Activated naive CD4-positive, alpha-beta T cell treated with anti-CD3 and anti-CD28 coated beads, Interleukin-2, amount 50 U/mL, for 24 hours (primary cell): ENCODE measurements around the gene TMEM175.

ENCODE experiments used
- H3K27ac Mint-ChIP-seq: one replicate; pipeline ENCODE4 v1.8.0; 2021; ENCODE audit warnings: mild to moderate bottlenecking, mixed read lengths
- H3K27me3 Mint-ChIP-seq: one replicate; pipeline ENCODE4 v1.8.0; 2021; ENCODE audit warnings: mixed read lengths
- H3K36me3 Mint-ChIP-seq: one replicate; pipeline ENCODE4 v1.8.0; 2021; ENCODE audit warnings: mixed read lengths
- H3K4me1 Mint-ChIP-seq: one replicate; pipeline ENCODE4 v1.8.0; 2021; ENCODE audit warnings: mixed read lengths
- H3K4me3 Mint-ChIP-seq: one replicate; pipeline ENCODE4 v1.8.0; 2021; ENCODE audit warnings: mild to moderate bottlenecking, mixed read lengths
- H3K9me3 Mint-ChIP-seq: one replicate; pipeline ENCODE4 v1.8.0; 2021; ENCODE audit warnings: mixed read lengths

TMEM175 gene

GRCh38 chr4:956531-957230 is 24.4 kb downstream of the TMEM175 start:
- H3K27ac Mint-ChIP-seq, result no peak overlapping the region
- no peaks in the 10 kb centered on the region for H3K9me3 Mint-ChIP-seq
- H3K36me3 Mint-ChIP-seq, result peaks cover 4% of the 10 kb centered on the region

GRCh38 chr4:957231-957580 is 24.9 kb downstream of the TMEM175 start:
- H3K36me3 Mint-ChIP-seq, result peaks cover 4% of the 10 kb centered on the region
- no peaks in the 10 kb centered on the region for H3K4me1 Mint-ChIP-seq
- no peaks in the 10 kb centered on the region for H3K27me3 Mint-ChIP-seq
- no peak overlapping the region for H3K27ac Mint-ChIP-seq
- no peaks in the 10 kb centered on the region for H3K9me3 Mint-ChIP-seq
- H3K4me3 Mint-ChIP-seq, result no peak overlapping the region

More at GRCh38 chr4:956531-957230, 24.4 kb downstream of the TMEM175 start:
- no peaks in the 10 kb centered on the region for H3K27me3 Mint-ChIP-seq
- H3K4me1 Mint-ChIP-seq, result no peaks in the 10 kb centered on the region
- H3K4me3 Mint-ChIP-seq, result no peak overlapping the region

- H3K36me3 Mint-ChIP-seq, result peaks cover 4% of the 10 kb centered on the region
- H3K4me1 Mint-ChIP-seq, result no peaks in the 10 kb centered on the region
- H3K27ac Mint-ChIP-seq, result no peak overlapping the region
- H3K4me3 Mint-ChIP-seq, result no peak overlapping the region
- H3K9me3 Mint-ChIP-seq, result no peaks in the 10 kb centered on the region
- no peaks in the 10 kb centered on the region for H3K27me3 Mint-ChIP-seq
These were observed 25.5 kb downstream of the TMEM175 start for GRCh38 chr4:957581-958313.

GRCh38 chr4:958314-958665 is 26.0 kb downstream of the TMEM175 start:
- Mint-ChIP-seq H3K9me3 (no peaks in the 10 kb centered on the region), H3K4me1 (no peaks in the 10 kb centered on the region), H3K36me3 (peaks cover 4% of the 10 kb centered on the region), H3K27me3 (no peaks in the 10 kb centered on the region), H3K27ac (no peak overlapping the region), H3K4me3 (no peak overlapping the region)

GRCh38 chr4:958696-959337 is 26.6 kb downstream of the TMEM175 start:
- H3K27me3 Mint-ChIP-seq, result no peaks in the 10 kb centered on the region
- no peaks in the 10 kb centered on the region for H3K9me3 Mint-ChIP-seq
- peaks cover 4% of the 10 kb centered on the region for H3K36me3 Mint-ChIP-seq
- H3K4me1 Mint-ChIP-seq, result no peaks in the 10 kb centered on the region
- no peak overlapping the region for H3K4me3 Mint-ChIP-seq
- H3K27ac Mint-ChIP-seq, result no peak overlapping the region

GRCh38 chr4:959338-960139 is 27.3 kb downstream of the TMEM175 start:
- Mint-ChIP-seq H3K36me3 (peaks cover 2% of the 10 kb centered on the region), H3K27ac (no peak overlapping the region), H3K9me3 (no peaks in the 10 kb centered on the region), H3K4me1 (no peaks in the 10 kb centered on the region), H3K4me3 (no peak overlapping the region), H3K27me3 (no peaks in the 10 kb centered on the region)

- H3K27ac Mint-ChIP-seq, result no peak overlapping the region
- H3K4me3 Mint-ChIP-seq, result no peak overlapping the region
These were observed 27.9 kb downstream of the TMEM175 start for GRCh38 chr4:960140-960635.

GRCh38 chr4:960636-961350 is 28.5 kb downstream of the TMEM175 start:
- H3K27ac Mint-ChIP-seq, result no peak overlapping the region
- H3K9me3 Mint-ChIP-seq, result no peaks in the 10 kb centered on the region
- no peaks in the 10 kb centered on the region for H3K36me3 Mint-ChIP-seq
- H3K4me1 Mint-ChIP-seq, result no peaks in the 10 kb centered on the region
- H3K27me3 Mint-ChIP-seq, result no peaks in the 10 kb centered on the region
- no peak overlapping the region for H3K4me3 Mint-ChIP-seq

More at GRCh38 chr4:960140-960635, 27.9 kb downstream of the TMEM175 start:
- H3K27me3 Mint-ChIP-seq, result no peaks in the 10 kb centered on the region
- H3K36me3 Mint-ChIP-seq, result no peaks in the 10 kb centered on the region
- H3K9me3 Mint-ChIP-seq, result no peaks in the 10 kb centered on the region
- H3K4me1 Mint-ChIP-seq, result no peaks in the 10 kb centered on the region

- Mint-ChIP-seq H3K4me3 (no peak overlapping the region), H3K36me3 (no peaks in the 10 kb centered on the region), H3K4me1 (no peaks in the 10 kb centered on the region), H3K27me3 (no peaks in the 10 kb centered on the region), H3K9me3 (no peaks in the 10 kb centered on the region), H3K27ac (no peak overlapping the region)
These were observed 29.3 kb downstream of the TMEM175 start for GRCh38 chr4:961351-962230.

- Mint-ChIP-seq H3K4me1 (no peaks in the 10 kb centered on the region), H3K27me3 (no peaks in the 10 kb centered on the region), H3K27ac (no peak overlapping the region), H3K9me3 (no peaks in the 10 kb centered on the region), H3K4me3 (no peak overlapping the region), H3K36me3 (no peaks in the 10 kb centered on the region)
These were observed 30.3 kb downstream of the TMEM175 start for GRCh38 chr4:962231-963208.

- H3K4me3 Mint-ChIP-seq, result no peak overlapping the region
These were observed 31.3 kb downstream of the TMEM175 start for GRCh38 chr4:963276-964225.

GRCh38 chr4:964346-965025 is 32.2 kb downstream of the TMEM175 start:
- Mint-ChIP-seq H3K27me3 (no peaks in the 10 kb centered on the region), H3K4me3 (no peak overlapping the region), H3K4me1 (no peaks in the 10 kb centered on the region), H3K27ac (no peak overlapping the region), H3K9me3 (no peaks in the 10 kb centered on the region), H3K36me3 (no peaks in the 10 kb centered on the region)

More at GRCh38 chr4:963276-964225, 31.3 kb downstream of the TMEM175 start:
- Mint-ChIP-seq H3K4me1 (no peaks in the 10 kb centered on the region), H3K27ac (no peak overlapping the region), H3K36me3 (no peaks in the 10 kb centered on the region), H3K9me3 (no peaks in the 10 kb centered on the region), H3K27me3 (no peaks in the 10 kb centered on the region)
